ENCODE data around the gene PDGFRB.

Gene PDGFRB

DNA sequence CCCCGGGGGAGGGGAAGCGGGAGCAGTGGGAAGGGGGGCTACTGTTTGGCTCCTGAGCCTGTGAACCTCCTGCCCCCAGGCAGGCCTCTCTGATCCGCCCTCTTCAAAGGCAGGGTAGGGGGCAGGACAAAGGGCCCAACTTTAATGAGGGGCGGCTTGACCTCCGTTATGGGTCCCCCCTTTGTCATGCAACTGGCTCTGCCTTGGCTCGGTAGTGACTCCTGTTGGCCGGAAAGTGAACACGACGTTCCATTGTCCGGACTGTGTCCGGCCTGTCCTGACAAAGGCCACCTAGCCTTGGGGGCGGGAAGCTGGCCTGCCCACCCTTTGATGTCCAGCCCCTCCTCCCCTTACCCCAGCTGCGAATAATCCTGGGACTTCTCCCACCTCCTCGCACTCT, 12.3 kb upstream of the PDGFRB start:
- Histone ChIP-seq H3K9ac (ENCODE audit: low read depth, low read length) (no peak overlapping the region), H3K4me3 (ENCODE audit: low read depth, low read length) (peak overlapping the region; percentile 22), H3K36me3 (ENCODE audit: control insufficient read depth, insufficient read depth, low read length) (no peaks in the 10 kb centered on the region), H3K9me3 (ENCODE audit: control insufficient read depth, insufficient read depth, low read length) (no peaks in the 10 kb centered on the region), H3K4me1 (ENCODE audit: control insufficient read depth, insufficient read depth, low read length) (peaks cover 3% of the 10 kb centered on the region), H3K27me3 (ENCODE audit: control insufficient read depth, insufficient read depth, low read length) (peaks cover 90% of the 10 kb centered on the region)

DNA sequence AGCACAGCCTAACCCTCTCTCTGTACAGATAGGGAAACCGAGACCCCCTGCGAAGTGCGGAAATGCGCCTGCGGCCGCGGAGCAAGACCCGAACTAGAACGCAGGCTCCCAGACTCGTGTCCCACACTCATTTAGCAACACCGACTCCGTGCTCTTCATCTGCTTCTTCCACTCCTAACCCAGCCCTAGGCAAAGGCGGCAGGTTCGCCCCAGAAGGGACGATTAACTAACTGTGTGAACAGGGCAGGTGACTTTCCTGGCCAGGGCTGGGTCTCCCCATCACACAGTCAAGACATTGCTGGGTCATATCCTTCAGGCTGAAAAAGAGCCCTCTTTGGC, 11.8 kb upstream of the PDGFRB start:
- peaks cover 87% of the 10 kb centered on the region for H3K27me3 ChIP-seq (ENCODE audit: control insufficient read depth, insufficient read depth, low read length)
- H3K4me3 ChIP-seq (ENCODE audit: low read depth, low read length), result peak overlapping the region; percentile 22
- no peaks in the 10 kb centered on the region for H3K36me3 ChIP-seq (ENCODE audit: control insufficient read depth, insufficient read depth, low read length)
- no peak overlapping the region for H3K9ac ChIP-seq (ENCODE audit: low read depth, low read length)
- no peaks in the 10 kb centered on the region for H3K9me3 ChIP-seq (ENCODE audit: control insufficient read depth, insufficient read depth, low read length)
- H3K4me1 ChIP-seq (ENCODE audit: control insufficient read depth, insufficient read depth, low read length), result peaks cover 3% of the 10 kb centered on the region

DNA sequence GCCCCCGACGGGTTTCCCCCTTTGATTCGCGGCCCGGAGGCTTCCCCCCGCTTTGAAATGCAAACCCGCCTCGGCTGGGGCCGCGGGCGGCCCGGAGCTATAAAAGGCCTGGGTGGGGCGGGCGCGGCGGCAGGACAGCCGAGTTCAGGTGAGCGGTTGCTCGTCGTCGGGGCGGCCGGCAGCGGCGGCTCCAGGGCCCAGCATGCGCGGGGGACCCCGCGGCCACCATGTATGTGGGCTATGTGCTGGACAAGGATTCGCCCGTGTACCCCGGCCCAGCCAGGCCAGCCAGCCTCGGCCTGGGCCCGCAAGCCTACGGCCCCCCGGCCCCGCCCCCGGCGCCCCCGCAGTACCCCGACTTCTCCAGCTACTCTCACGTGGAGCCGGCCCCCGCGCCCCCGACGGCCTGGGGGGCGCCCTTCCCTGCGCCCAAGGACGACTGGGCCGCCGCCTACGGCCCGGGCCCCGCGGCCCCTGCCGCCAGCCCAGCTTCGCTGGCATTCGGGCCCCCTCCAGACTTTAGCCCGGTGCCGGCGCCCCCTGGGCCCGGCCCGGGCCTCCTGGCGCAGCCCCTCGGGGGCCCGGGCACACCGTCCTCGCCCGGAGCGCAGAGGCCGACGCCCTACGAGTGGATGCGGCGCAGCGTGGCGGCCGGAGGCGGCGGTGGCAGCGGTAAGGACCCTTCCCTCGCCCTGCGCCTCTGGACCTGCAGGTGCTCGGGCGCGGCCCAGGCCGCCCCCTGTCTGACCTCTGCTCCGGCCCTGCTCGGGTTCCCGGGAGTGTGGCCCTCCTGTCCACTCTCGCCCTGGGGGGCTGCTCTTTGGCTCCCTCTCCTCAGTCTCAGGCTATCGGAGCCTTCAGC, 11.2 kb upstream of the PDGFRB start, which contains the start of gene CDX1:
Gene CDX1, plus strand, starts transcription at position 129 of the 862 bp plus-strand sequence. Its CDS starts 99 bp downstream, at position 228.
- H3K27me3 ChIP-seq (ENCODE audit: control insufficient read depth, insufficient read depth, low read length), result peaks cover 83% of the 10 kb centered on the region
- H3K9me3 ChIP-seq (ENCODE audit: control insufficient read depth, insufficient read depth, low read length), result no peaks in the 10 kb centered on the region
- no peaks in the 10 kb centered on the region for H3K36me3 ChIP-seq (ENCODE audit: control insufficient read depth, insufficient read depth, low read length)
- H3K4me1 ChIP-seq (ENCODE audit: control insufficient read depth, insufficient read depth, low read length), result peaks cover 3% of the 10 kb centered on the region
- H3K9ac ChIP-seq (ENCODE audit: low read depth, low read length), result no peak within 1 kb of the TSS
- H3K4me3 ChIP-seq (ENCODE audit: low read depth, low read length), result peak within 1 kb of the TSS; percentile 35

DNA sequence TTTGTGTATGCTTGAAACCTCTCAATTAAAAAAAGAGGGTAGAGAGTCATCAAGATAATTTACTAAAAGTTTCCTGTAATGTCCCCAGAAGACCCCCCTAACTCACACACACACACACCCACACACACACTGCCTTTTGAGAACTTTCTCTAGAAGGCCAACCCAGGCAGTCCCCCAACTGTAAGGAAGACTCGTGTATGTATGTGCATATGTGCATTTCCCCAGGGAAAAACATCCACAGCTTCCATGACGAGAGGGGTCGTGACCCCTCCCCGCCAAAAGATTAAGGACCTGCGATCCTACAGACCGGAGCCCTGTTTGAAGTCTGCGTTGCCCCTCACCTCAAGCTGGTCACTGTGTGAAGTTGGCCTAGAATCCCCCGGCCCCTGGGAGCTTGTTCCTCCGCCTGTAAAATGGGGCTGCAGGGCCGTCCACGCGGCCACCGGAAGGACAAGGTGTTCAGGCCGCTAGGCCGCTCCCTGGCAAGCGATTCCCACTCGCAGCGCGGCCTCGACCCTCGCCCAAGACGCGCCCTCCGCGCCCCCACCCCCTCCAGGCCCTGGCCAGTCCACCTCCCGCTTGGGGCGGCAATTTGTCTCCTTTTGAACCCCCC, 10.5 kb upstream of the PDGFRB start:
- peaks cover 81% of the 10 kb centered on the region for H3K27me3 ChIP-seq (ENCODE audit: control insufficient read depth, insufficient read depth, low read length)
- H3K4me3 ChIP-seq (ENCODE audit: low read depth, low read length), result peak overlapping the region; percentile 35
- H3K36me3 ChIP-seq (ENCODE audit: control insufficient read depth, insufficient read depth, low read length), result no peaks in the 10 kb centered on the region
- H3K9ac ChIP-seq (ENCODE audit: low read depth, low read length), result no peak overlapping the region
- H3K9me3 ChIP-seq (ENCODE audit: control insufficient read depth, insufficient read depth, low read length), result no peaks in the 10 kb centered on the region
- peaks cover 3% of the 10 kb centered on the region for H3K4me1 ChIP-seq (ENCODE audit: control insufficient read depth, insufficient read depth, low read length)

DNA sequence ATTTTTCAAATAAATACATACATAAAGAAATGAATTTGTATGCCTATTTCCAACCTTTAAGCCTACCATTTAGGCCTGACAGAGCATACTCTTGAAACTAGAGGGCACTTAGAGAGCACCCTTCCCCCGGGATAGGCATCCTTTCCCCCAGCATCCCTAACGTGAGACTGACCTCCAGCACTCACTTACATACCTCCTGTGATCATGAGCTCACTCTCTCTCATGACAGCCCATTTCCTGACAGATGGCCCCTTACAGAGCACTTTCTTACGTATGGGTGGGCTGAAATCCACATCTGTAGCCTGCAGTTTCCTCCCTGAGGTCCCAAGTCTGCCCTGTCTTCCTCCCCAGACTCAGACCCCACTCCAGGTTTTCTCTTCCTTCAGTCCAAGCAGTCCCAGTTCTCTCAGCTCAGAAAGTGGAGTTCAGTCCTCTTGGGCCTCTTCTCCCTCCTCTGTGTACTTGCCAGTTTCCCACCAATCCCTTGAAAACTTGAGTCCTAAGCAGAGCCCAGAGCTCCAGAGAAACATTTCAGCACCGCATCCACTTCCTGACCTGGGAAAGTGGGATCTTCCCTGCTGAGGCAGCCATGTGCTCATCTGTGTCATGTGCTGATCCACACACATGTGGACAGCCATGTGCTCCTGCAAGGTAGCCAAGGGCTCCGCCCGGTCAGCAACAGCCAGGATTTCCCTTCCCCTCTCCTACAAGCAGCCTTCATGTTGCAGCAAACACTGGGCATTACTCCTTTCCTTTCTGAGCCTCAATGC, 8.8 kb upstream of the PDGFRB start:
- H3K4me3 ChIP-seq (ENCODE audit: low read depth, low read length), result no peak overlapping the region
- no peaks in the 10 kb centered on the region for H3K9me3 ChIP-seq (ENCODE audit: control insufficient read depth, insufficient read depth, low read length)
- peaks cover 63% of the 10 kb centered on the region for H3K27me3 ChIP-seq (ENCODE audit: control insufficient read depth, insufficient read depth, low read length)
- H3K36me3 ChIP-seq (ENCODE audit: control insufficient read depth, insufficient read depth, low read length), result no peaks in the 10 kb centered on the region
- peaks cover 3% of the 10 kb centered on the region for H3K4me1 ChIP-seq (ENCODE audit: control insufficient read depth, insufficient read depth, low read length)
- no peak overlapping the region for H3K9ac ChIP-seq (ENCODE audit: low read depth, low read length)

DNA sequence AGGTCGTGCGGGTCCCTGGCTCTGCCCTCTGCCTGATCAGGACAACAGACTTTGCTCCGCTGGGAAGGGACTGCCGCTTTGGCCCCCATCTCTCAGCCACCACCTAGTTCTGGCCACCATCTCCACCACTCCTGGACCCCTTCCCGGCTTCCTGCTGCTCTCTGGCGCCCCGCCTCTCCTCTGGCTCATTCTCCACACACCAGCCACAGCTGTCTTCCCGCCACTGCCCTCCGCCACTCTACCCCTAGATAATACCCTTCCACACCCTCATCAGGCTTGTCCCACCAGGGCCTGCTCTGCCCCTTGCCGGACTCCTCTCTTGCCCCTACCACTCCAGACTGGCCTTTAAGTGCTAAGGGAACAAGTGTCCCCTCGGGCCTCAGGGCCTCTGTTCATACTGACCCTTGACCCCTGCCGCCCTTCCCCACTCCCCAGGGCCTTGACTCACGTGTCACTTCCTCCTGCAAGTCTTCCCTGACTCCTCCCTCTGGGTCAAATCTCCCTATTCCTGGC, 8.0 kb upstream of the PDGFRB start:
- H3K9ac ChIP-seq (ENCODE audit: low read depth, low read length), result no peak overlapping the region
- H3K4me1 ChIP-seq (ENCODE audit: control insufficient read depth, insufficient read depth, low read length), result peaks cover 3% of the 10 kb centered on the region

DNA sequence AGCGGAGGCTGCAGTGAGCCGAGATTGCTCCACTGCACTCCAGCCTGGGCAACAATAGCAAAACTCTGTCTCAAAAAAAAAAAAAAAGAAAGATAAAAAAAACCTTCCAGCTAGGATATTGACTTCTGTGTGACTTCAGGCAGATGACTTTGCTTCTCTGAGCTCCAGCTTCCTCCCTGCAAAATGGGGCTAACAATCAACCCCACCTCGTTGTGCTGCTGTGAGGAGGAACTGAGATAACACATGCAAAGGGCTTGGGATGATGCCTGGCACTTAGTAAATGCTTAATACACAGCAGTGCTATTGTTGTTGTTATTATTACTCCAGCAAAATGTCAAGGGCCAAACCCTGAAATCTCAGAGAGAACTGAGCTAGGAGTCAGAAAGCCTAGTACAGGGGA, 7.4 kb upstream of the PDGFRB start:
- H3K36me3 ChIP-seq (ENCODE audit: control insufficient read depth, insufficient read depth, low read length), result no peaks in the 10 kb centered on the region
- H3K9me3 ChIP-seq (ENCODE audit: control insufficient read depth, insufficient read depth, low read length), result no peaks in the 10 kb centered on the region
- peaks cover 3% of the 10 kb centered on the region for H3K4me1 ChIP-seq (ENCODE audit: control insufficient read depth, insufficient read depth, low read length)
- no peak overlapping the region for H3K4me3 ChIP-seq (ENCODE audit: low read depth, low read length)
- no peak overlapping the region for H3K9ac ChIP-seq (ENCODE audit: low read depth, low read length)
- H3K27me3 ChIP-seq (ENCODE audit: control insufficient read depth, insufficient read depth, low read length), result peaks cover 52% of the 10 kb centered on the region

More for the DNA sequence above, 8.0 kb upstream of the PDGFRB start:
- H3K4me3 ChIP-seq (ENCODE audit: low read depth, low read length), result no peak overlapping the region
- no peaks in the 10 kb centered on the region for H3K9me3 ChIP-seq (ENCODE audit: control insufficient read depth, insufficient read depth, low read length)
- peaks cover 58% of the 10 kb centered on the region for H3K27me3 ChIP-seq (ENCODE audit: control insufficient read depth, insufficient read depth, low read length)
- H3K36me3 ChIP-seq (ENCODE audit: control insufficient read depth, insufficient read depth, low read length), result no peaks in the 10 kb centered on the region

DNA sequence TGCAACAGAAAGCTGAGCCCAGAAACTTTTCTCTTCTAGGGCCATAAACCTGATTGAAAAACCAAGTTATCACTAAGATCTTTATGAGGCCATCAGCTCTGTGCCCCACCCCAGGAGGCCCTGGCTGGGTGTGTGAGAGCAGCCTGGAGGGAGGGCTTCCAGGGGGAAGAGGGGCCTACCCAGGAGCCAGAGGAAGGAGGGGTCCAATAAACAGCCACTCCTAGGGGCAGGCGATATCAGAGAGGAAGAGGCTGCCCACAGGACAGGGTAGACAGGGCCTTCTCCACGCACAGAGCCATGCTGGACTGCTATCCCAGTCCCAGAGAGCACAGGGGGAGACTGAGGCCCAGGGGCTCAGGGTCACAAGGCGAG, 6.5 kb upstream of the PDGFRB start:
- no peaks in the 10 kb centered on the region for H3K36me3 ChIP-seq (ENCODE audit: control insufficient read depth, insufficient read depth, low read length)
- H3K4me3 ChIP-seq (ENCODE audit: low read depth, low read length), result no peak overlapping the region
- peaks cover 3% of the 10 kb centered on the region for H3K4me1 ChIP-seq (ENCODE audit: control insufficient read depth, insufficient read depth, low read length)
- H3K9ac ChIP-seq (ENCODE audit: low read depth, low read length), result no peak overlapping the region
- H3K27me3 ChIP-seq (ENCODE audit: control insufficient read depth, insufficient read depth, low read length), result peaks cover 43% of the 10 kb centered on the region
- no peaks in the 10 kb centered on the region for H3K9me3 ChIP-seq (ENCODE audit: control insufficient read depth, insufficient read depth, low read length)

DNA sequence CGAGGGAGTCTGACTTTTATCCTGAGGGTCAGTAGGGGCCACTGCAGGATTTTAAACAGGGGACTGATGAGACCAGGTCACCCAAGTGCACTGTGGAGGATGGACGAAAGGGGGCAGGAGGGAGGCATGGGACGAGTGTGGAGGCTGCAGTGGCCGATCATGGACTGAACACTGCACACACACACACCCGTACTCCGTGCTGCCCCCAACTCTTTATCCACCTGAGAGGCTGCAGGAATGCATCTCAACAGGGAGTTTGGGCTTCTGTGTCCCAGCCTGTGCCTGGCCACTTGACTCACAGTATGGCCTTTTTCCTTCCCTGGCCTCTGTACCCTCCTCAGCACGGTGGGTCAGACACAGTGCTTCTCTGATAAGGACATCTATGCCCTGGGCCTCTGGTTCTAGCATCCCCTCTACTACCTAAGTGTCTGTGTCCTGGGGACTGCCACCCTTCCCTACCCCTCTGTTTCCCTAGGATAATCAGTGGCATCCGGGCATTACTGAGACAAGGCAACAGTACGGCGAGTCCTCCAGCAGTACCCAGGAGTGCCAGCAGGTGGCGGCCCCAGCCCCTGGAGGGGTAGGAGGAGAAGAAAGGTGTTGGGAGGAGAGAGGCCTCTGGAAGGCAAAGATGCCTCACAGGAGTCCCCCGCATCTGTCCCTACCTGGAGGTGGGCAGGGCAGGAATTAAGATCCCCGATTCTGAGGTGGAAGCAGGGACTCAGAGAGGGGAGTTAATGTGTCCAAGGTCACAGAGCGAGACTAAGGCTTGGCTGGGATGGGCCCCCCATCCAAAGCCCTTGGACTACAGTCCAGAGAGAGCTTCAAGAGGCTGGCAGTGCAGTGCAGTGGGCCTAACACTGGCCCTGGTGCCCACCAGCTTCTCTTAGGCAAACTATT, 5.8 kb upstream of the PDGFRB start:
- no peaks in the 10 kb centered on the region for H3K36me3 ChIP-seq (ENCODE audit: control insufficient read depth, insufficient read depth, low read length)
- no peak overlapping the region for H3K4me3 ChIP-seq (ENCODE audit: low read depth, low read length)
- H3K27me3 ChIP-seq (ENCODE audit: control insufficient read depth, insufficient read depth, low read length), result peaks cover 41% of the 10 kb centered on the region
- H3K4me1 ChIP-seq (ENCODE audit: control insufficient read depth, insufficient read depth, low read length), result peaks cover 3% of the 10 kb centered on the region
- no peak overlapping the region for H3K9ac ChIP-seq (ENCODE audit: low read depth, low read length)
- H3K9me3 ChIP-seq (ENCODE audit: control insufficient read depth, insufficient read depth, low read length), result no peaks in the 10 kb centered on the region

DNA sequence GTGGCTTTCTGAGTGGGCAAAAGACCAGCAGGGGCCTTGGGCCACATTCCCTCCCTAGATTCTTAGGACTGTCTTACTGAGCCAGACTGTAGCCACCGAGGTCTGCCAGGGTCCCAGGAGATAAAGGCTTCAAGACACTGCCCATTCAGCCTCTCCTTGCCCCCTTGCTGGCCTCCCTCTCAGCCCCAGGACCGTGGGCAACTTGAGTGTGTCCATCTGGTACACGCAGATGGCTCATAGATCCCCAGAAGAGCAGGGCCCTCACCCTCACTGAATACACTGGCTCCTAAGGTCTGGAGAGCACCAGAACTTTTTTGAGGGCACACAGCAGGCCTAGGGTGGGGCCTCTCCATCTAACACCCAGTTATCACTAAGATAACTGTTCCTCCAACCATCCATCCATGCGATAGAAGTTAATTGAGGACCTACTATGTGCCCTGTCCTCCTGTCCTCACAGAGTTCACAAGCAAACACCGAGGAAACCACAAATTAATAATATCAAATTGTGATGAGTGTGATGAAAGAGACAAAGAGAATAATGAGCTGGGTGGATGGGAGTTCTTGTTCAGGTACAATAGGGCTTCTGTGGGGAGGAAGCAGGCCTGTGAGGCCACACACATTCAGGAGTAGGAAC, 4.9 kb upstream of the PDGFRB start:
- Histone ChIP-seq H3K9ac (ENCODE audit: low read depth, low read length) (no peak overlapping the region), H3K36me3 (ENCODE audit: control insufficient read depth, insufficient read depth, low read length) (no peaks in the 10 kb centered on the region), H3K4me1 (ENCODE audit: control insufficient read depth, insufficient read depth, low read length) (no peaks in the 10 kb centered on the region), H3K4me3 (ENCODE audit: low read depth, low read length) (no peak overlapping the region), H3K27me3 (ENCODE audit: control insufficient read depth, insufficient read depth, low read length) (peaks cover 35% of the 10 kb centered on the region), H3K9me3 (ENCODE audit: control insufficient read depth, insufficient read depth, low read length) (no peaks in the 10 kb centered on the region)

Data from iPS-15b (cell line).